SK-N-SH treated with all-trans-retinoic acid at 6 μM for 48 hours (cell line): ENCODE measurements around the gene DPP6.

Experiments used
- BACH2 ChIP-seq: fragments of 250-450 bp; sonication (Bioruptor Pico); IDR thresholded peaks from 2 replicates; pipeline ENCODE4 v1.9.0; 2021; ENCODE audit warnings: mild to moderate bottlenecking, borderline replicate concordance
- CREB5 ChIP-seq: fragments of 250-450 bp; sonication (Bioruptor Pico); IDR thresholded peaks from 2 replicates; pipeline ENCODE4 v1.5.1; 2020; ENCODE audit warnings: low read depth, mild to moderate bottlenecking, moderate library complexity
- OSR1 ChIP-seq: fragments of 250-450 bp; sonication (Bioruptor Pico); IDR thresholded peaks from 2 replicates; pipeline ENCODE4 v1.8.0; 2022; ENCODE audit warnings: moderate library complexity, mild to moderate bottlenecking, inconsistent platforms
- PATZ1 ChIP-seq: fragments of 250-450 bp; sonication (Bioruptor Pico); IDR thresholded peaks from 2 replicates; pipeline ENCODE4 v1.8.0; 2020; ENCODE audit warnings: mild to moderate bottlenecking, moderate library complexity, borderline replicate concordance
- PPARA ChIP-seq: fragments of 250-450 bp; sonication (Bioruptor Pico); IDR thresholded peaks from 2 replicates; pipeline ENCODE4 v1.5.0; 2020; ENCODE audit warnings: mild to moderate bottlenecking, borderline replicate concordance
- RARB ChIP-seq: fragments of 250-450 bp; sonication (Bioruptor Pico); IDR thresholded peaks from 2 replicates; pipeline ENCODE4 v1.8.0; 2021; ENCODE audit warnings: mild to moderate bottlenecking, moderate library complexity
- TOX ChIP-seq: fragments of 250-450 bp; sonication (Bioruptor Pico); IDR thresholded peaks from 2 replicates; pipeline ENCODE4 v1.8.0; 2021; ENCODE audit warnings: mild to moderate bottlenecking, moderate library complexity, borderline replicate concordance
- TSHZ2 ChIP-seq: fragments of 250-450 bp; sonication (Bioruptor Pico); IDR thresholded peaks from 2 replicates; pipeline ENCODE4 v1.5.0; 2020; ENCODE audit warnings: mild to moderate bottlenecking, moderate library complexity
- ZFP3 ChIP-seq: fragments of 250-450 bp; sonication (Bioruptor Pico); IDR thresholded peaks from 2 replicates; pipeline ENCODE4 v1.5.0; 2020; ENCODE audit warnings: mild to moderate bottlenecking, moderate library complexity
- ZNF565 ChIP-seq: fragments of 450-650 bp; formaldehyde crosslinking; conservative IDR thresholded peaks from 2 replicates; pipeline ENCODE4 v1.5.0; 2020; ENCODE audit warnings: low read depth, mild to moderate bottlenecking, moderate library complexity
- ZNF8 ChIP-seq: fragments of 450-650 bp; formaldehyde crosslinking; IDR thresholded peaks from 2 replicates; pipeline ENCODE4 v1.5.0; 2020; ENCODE audit warnings: mild to moderate bottlenecking, moderate library complexity

- TF ChIP-seq RARB (CRISPR knock-in tag) (no peak), PATZ1 (no peak), TSHZ2 (CRISPR knock-in tag) (no peak), CREB5 (CRISPR knock-in tag) (no peak), BACH2 (CRISPR knock-in tag) (no peak), ZNF8 (no peak), TOX (no peak), OSR1 (CRISPR knock-in tag) (no peak), ZFP3 (CRISPR knock-in tag) (no peak), PPARA (CRISPR knock-in tag) (no peak), ZNF565 (CRISPR knock-in tag) (no peak)
These were observed 622.0 kb downstream of the DPP6 start for GRCh38 chr7:154674191-154674590.
